ENCODE measurements around the gene ARNT2.

- no peak for TF ChIP-seq POLR2A (IDR thresholded peaks at IDR 0.05)
- TF ChIP-seq CTCF (IDR thresholded peaks at IDR 0.05), result no peak
- TF ChIP-seq EP300 (IDR thresholded peaks at IDR 0.05), result no peak
These were observed 36.5 kb upstream of the ARNT2 start for GRCh38 chr15:80367661-80368060.
